CD14-positive monocyte (primary cell): ENCODE data around the gene PDE7B. TPM values are rescaled to one million over a fixed set of nuclear protein-coding genes. Genes with fewer than 3 reads are reported as not detected.

ENCODE experiments used
- DNase-seq, 3 donors: peaks; one replicate each; pipeline ENCODE4 v3.0.0-alpha.2; 2011 to 2022
- H2AFZ ChIP-seq: 2 replicates; pipeline ENCODE4 v1.6.0; 2012; ENCODE audit warnings: mild to moderate bottlenecking, low read depth, low read length, inconsistent platforms; ENCODE audit not compliant: insufficient read depth, poor library complexity, severe bottlenecking
- H3K27ac ChIP-seq, 2 donors: 1 replicate in 1 of 2; 2 replicates in 1 of 2; pipeline ENCODE4 v1.5.1; 2012 to 2013; ENCODE audit warnings: low read length in 2 of 2, control low read depth in 1 of 2, inconsistent platforms in 1 of 2, low read depth in 1 of 2, mild to moderate bottlenecking in 1 of 2
- H3K27me3 ChIP-seq, 2 donors: one replicate each; pipeline versions ENCODE4 v1.6.0 to v1.6.1; 2011 to 2013; ENCODE audit warnings: low read length in 2 of 2; ENCODE audit not compliant: control insufficient read depth in 2 of 2, insufficient read depth in 2 of 2
- H3K36me3 ChIP-seq, 2 donors: replicated peaks in 1 of 2; 1 replicate in 1 of 2; 2 replicates in 1 of 2; pipeline versions ENCODE4 v1.5.1 to v1.6.1; 2012 to 2013; ENCODE audit warnings: low read length in 2 of 2, control low read depth in 1 of 2, inconsistent platforms in 1 of 2, mild to moderate bottlenecking in 1 of 2; ENCODE audit not compliant: insufficient read depth in 2 of 2, control insufficient read depth in 1 of 2
- H3K4me1 ChIP-seq, 2 donors: 1 replicate in 1 of 2; 2 replicates in 1 of 2; pipeline versions ENCODE4 v1.5.1 to v1.6.1; 2012 to 2013; ENCODE audit warnings: low read length in 2 of 2, control low read depth in 1 of 2, inconsistent platforms in 1 of 2, mild to moderate bottlenecking in 1 of 2, moderate library complexity in 1 of 2; ENCODE audit not compliant: insufficient read depth in 2 of 2, control insufficient read depth in 1 of 2
- H3K4me2 ChIP-seq: replicated peaks from 2 replicates; pipeline ENCODE3; 2012; ENCODE audit warnings: low read length, moderate library complexity, mild to moderate bottlenecking; ENCODE audit not compliant: poor library complexity, severe bottlenecking; ENCODE audit errors: extremely low read depth
- H3K4me3 ChIP-seq, 3 experiments: fragments of 200-600 bp in 1 of 3; sonication (generic) in 1 of 3; replicated peaks in 1 of 3; 1 replicate in 2 of 3; 2 replicates in 1 of 3; pipeline ENCODE4 v1.5.1; 2011 to 2013; ENCODE audit warnings: low read length in 3 of 3, mild to moderate bottlenecking in 3 of 3, control low read depth in 2 of 3, low read depth in 2 of 3, inconsistent platforms in 1 of 3, moderate library complexity in 1 of 3
- H3K79me2 ChIP-seq: 2 replicates; pipeline ENCODE4 v1.6.0; 2012; ENCODE audit warnings: mild to moderate bottlenecking, control low read depth, inconsistent platforms, low read length, moderate library complexity; ENCODE audit not compliant: insufficient read depth
- H3K9ac ChIP-seq: 2 replicates; pipeline ENCODE4 v1.6.0; 2017; ENCODE audit warnings: low read length, mild to moderate bottlenecking; ENCODE audit not compliant: insufficient read depth, poor library complexity, severe bottlenecking
- H3K9me3 ChIP-seq, 2 donors: replicated peaks in 1 of 2; 1 replicate in 1 of 2; 2 replicates in 1 of 2; pipeline versions ENCODE4 v1.5.1 to v1.6.1; 2012 to 2013; ENCODE audit warnings: low read length in 2 of 2, control low read depth in 1 of 2; ENCODE audit not compliant: control insufficient read depth in 1 of 2, insufficient read depth in 1 of 2
- H4K20me1 ChIP-seq: 2 replicates; pipeline ENCODE4 v1.6.0; 2012; ENCODE audit warnings: mild to moderate bottlenecking, low read length, control low read depth, moderate library complexity; ENCODE audit not compliant: insufficient read depth
- H3K27ac Mint-ChIP-seq, 7 donors: one replicate each; pipeline ENCODE4 v1.8.0; 2020; ENCODE audit warnings: mild to moderate bottlenecking in 7 of 7, mixed read lengths in 7 of 7, moderate library complexity in 6 of 7, inconsistent platforms in 2 of 7
- H3K27me3 Mint-ChIP-seq, 3 donors: one replicate each; pipeline ENCODE4 v1.8.0; 2021 to 2022; ENCODE audit warnings: low read depth in 3 of 3, mild to moderate bottlenecking in 3 of 3, mixed read lengths in 3 of 3, moderate library complexity in 3 of 3, inconsistent platforms in 1 of 3
- H3K36me3 Mint-ChIP-seq, 2 donors: one replicate each; pipeline ENCODE4 v1.8.0; 2020; ENCODE audit warnings: mixed read lengths in 2 of 2, inconsistent platforms in 1 of 2, mild to moderate bottlenecking in 1 of 2
- H3K4me1 Mint-ChIP-seq: one replicate; pipeline ENCODE4 v1.8.0; 2020; ENCODE audit warnings: mild to moderate bottlenecking, mixed read lengths
- H3K4me3 Mint-ChIP-seq, 2 donors: one replicate each; pipeline ENCODE4 v1.8.0; 2020; ENCODE audit warnings: mild to moderate bottlenecking in 2 of 2, mixed read lengths in 2 of 2, moderate library complexity in 1 of 2
- H3K9me3 Mint-ChIP-seq, 7 donors: one replicate each; pipeline ENCODE4 v1.8.0; 2020 to 2022; ENCODE audit warnings: mixed read lengths in 7 of 7, mild to moderate bottlenecking in 6 of 7, moderate library complexity in 6 of 7, inconsistent platforms in 2 of 7
- CTCF ChIP-seq: fragments of 200-600 bp; IDR thresholded peaks from one replicate; pipeline ENCODE4 v1.8.0; 2022; ENCODE audit warnings: antibody characterized with exemption, mild to moderate bottlenecking
- WGBS: methylation state at CpG from one replicate; pipeline ENCODE4 v1.1.5; 2013; ENCODE audit warnings: missing lambda C conversion rate; ENCODE audit not compliant: insufficient coverage; 5-methylcytosine and 5-hydroxymethylcytosine counted together
- intact Hi-C, 2 donors: fragments of 100-400 bp; cut with micrococcal nuclease; formaldehyde crosslinking; loops; one replicate each; pipeline versions ENCODE4 v1.15.0 to v1.15.1; 2023
- polyA plus RNA-seq, 3 donors: library from polyadenylated mRNA; depleted of rRNA in 1 of 3; unstranded in 2 of 3; stranded (reverse) in 1 of 3; fragments of 300-500 nt in 2 of 3; fragments of >200 nt in 1 of 3; fragmentation: Illumina TruSeq in 2 of 3; gene quantifications; 1 replicate in 2 of 3; 2 replicates in 1 of 3; pipeline ENCODE4 v1.2.3, GENCODE V29; 2012 to 2021

Gene PDE7B
- polyA plus RNA-seq, 3 donors: 0.37 to 1.1 (median 0.89) TPM

- Histone ChIP-seq H3K4me1 (no peaks in the 10 kb centered on the region), H3K4me2 (no peak overlapping the region), H3K4me3 (no peak overlapping the region), H2AFZ (no peak overlapping the region), H3K9ac (no peak overlapping the region), H3K9me3 (no peaks in the 10 kb centered on the region), H3K27me3 (no peaks in the 10 kb centered on the region), H3K79me2 (no peaks in the 10 kb centered on the region), H4K20me1 (no peaks in the 10 kb centered on the region), H3K27ac (no peak overlapping the region), H3K36me3 (no peaks in the 10 kb centered on the region)
- H3K27me3 Mint-ChIP-seq: no peaks in the 10 kb centered on the region
- H3K4me3 Mint-ChIP-seq: no peak overlapping the region
- WGBS: 100% methylated on average over 2 of the region's 4 CpGs
- no peak for DNase-seq
- no peaks in the 10 kb centered on the region for H3K36me3 Mint-ChIP-seq
- no peak overlapping the region for H3K27ac Mint-ChIP-seq
- no peaks in the 10 kb centered on the region for H3K4me1 Mint-ChIP-seq
- intact Hi-C loops: no loop called here
- H3K9me3 Mint-ChIP-seq: peaks cover 0 to 6% (median 0%) of the 10 kb centered on the region in 7 donors
- TF ChIP-seq CTCF: no peak
These were observed 357.3 kb downstream of the PDE7B start for GRCh38 chr6:136208783-136209182.

GRCh38 chr6:136209496-136209895, 358.0 kb downstream of the PDE7B start:
- Mint-ChIP-seq H3K9me3 (peaks cover 0 to 6% (median 0%) of the 10 kb centered on the region in 7 donors), H3K27me3 (no peaks in the 10 kb centered on the region)

More at GRCh38 chr6:136209496-136209895, 358.0 kb downstream of the PDE7B start:
- intact Hi-C loops: no loop called here
- H3K4me3 Mint-ChIP-seq: no peak overlapping the region
- Histone ChIP-seq H3K4me1 (no peaks in the 10 kb centered on the region), H4K20me1 (no peaks in the 10 kb centered on the region), H3K4me2 (no peak overlapping the region), H3K79me2 (no peaks in the 10 kb centered on the region), H3K27ac (no peak overlapping the region), H2AFZ (no peak overlapping the region), H3K27me3 (no peaks in the 10 kb centered on the region), H3K4me3 (no peak overlapping the region), H3K9ac (no peak overlapping the region), H3K9me3 (no peaks in the 10 kb centered on the region), H3K36me3 (no peaks in the 10 kb centered on the region)
- WGBS: no CpG with 5 or more reads among the region's 2 CpGs
- peaks cover under 1% of the 10 kb centered on the region for H3K4me1 Mint-ChIP-seq
- no peaks in the 10 kb centered on the region for H3K36me3 Mint-ChIP-seq
- TF ChIP-seq CTCF: no peak
- no peak for DNase-seq
- H3K27ac Mint-ChIP-seq: no peak overlapping the region
